Liver (tissue), 3 donors: Measurements from ENCODE around the gene MCTP1.

ENCODE experiments used
- CTCF ChIP-seq: fragments of 150-350 bp; IDR thresholded peaks from 2 replicates; pipeline ENCODE4 v1.5.1; 2017; ENCODE audit warnings: improper control_type of control experiment, low read depth, low read length; ENCODE audit not compliant: missing input control
- MAX ChIP-seq: IDR thresholded peaks from 2 replicates; pipeline ENCODE4 v1.6.1; 2016; ENCODE audit warnings: antibody characterized with exemption
- NR2F2 ChIP-seq: IDR thresholded peaks from 2 replicates; pipeline ENCODE4 v1.6.1; 2016; ENCODE audit warnings: antibody characterized with exemption
- REST ChIP-seq: IDR thresholded peaks from 2 replicates; pipeline ENCODE4 v1.6.1; 2016; ENCODE audit warnings: antibody characterized with exemption, mild to moderate bottlenecking
- donor health status: healthy.
- donor health status: healthy.

- TF ChIP-seq CTCF (no peak), MAX (no peak), REST (no peak), NR2F2 (no peak)
These were observed 433.9 kb downstream of the MCTP1 start for GRCh38 chr5:94850960-94851359.
